ENCODE measurements around the gene ACSM3.

Gene ACSM3

DNA sequence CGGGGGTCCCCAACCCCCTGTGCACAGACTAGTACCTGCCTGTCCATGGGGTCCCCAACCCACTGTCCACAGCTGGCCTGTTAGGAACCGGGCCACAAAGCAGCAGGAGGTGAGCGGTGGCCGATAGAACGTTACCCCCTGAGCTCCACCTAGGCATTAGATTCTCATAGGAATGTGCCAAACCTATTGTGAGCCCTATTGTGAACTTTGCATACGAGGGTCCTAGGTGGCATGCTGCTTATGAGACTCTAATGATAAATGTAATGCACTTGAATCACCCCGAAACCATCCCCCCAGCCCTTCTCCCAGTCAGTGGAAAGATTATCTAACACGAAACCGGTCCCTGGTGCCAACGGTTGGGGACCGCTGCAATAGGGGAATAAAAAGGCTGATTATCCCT, 44.0 kb downstream of the ACSM3 start:
- DNase-seq: no peak

DNA sequence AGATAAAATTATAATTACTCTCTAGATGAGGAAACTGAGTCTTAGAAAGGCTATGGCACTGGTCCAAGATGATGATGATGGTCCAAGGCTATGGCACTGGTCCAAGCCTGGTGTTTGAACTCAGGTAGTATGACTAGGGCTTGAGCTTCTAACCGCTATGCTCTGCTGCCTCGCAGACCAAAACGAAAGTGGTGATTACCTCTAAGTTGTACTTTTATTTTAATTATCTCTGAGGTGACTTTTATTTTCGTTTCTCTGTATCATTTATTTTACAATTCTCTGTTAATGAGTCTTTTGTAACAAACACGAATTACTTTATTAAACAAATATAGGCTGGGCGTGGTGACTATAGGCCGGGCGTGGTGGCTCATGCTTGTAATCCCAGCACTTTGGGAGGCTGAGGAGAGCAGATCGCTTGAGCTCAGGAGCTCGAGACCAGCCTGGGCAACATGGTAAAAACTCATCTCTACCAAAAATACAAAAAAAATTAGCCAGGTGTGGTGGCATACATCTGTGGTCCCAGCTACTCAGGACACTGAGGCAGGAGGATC, 48.1 kb downstream of the ACSM3 start:
- no peak for DNase-seq

DNA sequence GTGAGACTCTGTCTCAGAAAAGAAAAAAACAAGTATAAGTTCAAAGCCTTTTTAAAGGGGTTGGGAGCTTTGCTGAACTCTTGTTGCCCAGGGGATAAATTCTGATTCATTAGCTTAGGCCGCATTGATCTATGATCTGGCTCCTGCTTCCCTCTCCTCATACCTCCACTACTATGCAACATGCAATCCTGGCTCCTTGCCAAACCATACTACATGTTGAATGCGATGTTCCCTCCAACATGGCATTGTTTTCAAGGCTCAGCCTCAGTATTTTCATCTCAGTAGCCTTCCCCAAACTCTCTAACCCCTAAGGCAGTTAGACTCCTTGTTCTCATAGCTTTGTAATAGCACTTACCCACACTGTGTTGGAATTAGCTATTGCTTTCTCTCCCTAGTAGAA, 48.7 kb downstream of the ACSM3 start:
- DNase-seq: no peak

DNA sequence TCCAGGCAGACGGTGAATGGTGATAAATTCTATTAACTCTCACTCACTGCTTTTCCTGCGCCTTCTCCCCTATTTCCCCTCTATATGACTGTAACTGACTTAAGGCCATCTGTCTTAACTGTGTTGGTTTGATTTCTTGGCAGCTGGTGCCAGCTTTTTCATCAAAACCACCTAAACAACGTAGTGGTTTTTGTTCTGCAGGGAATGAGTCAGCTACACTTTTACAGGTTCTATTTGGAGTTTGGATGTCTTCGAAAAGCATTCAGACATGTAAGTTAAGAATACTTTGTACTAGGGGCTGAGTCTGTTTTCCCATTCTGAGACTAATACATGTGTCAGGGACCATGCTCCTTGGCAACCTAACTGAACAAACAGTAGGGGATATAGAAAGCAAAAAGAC, 51.0 kb downstream of the ACSM3 start:
- no peak for DNase-seq

DNA sequence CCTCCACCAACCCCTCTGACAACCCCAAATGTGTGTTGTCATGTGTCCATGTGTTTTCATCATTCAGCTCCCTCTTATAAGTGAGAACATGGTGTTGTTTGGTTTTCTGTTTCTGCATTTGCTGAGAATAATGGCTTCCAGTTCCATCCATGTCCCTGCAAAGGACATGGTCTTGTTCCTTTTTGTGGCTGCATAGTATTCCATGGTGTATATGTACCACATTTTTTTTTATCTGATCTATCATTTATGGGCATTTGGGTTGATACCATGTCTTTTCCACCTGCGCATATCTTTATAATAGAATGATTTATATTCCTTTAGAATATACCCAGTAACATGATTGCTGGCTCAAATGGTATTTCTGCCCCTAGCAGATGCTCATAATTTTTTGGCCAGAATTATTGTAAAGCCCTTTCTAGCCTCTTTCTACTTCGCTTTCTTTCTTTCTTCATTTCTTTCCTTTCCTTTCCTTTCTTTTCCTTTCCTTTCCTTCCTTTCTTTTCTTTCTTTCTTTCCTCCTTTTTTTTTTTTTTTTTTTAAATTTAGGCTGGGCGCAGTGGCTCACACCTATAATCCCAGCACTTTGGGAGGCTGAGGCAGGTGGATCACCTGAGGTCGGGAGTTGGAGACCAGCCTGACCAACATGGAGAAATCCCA, 55.2 kb downstream of the ACSM3 start:
- no peak for DNase-seq

DNA sequence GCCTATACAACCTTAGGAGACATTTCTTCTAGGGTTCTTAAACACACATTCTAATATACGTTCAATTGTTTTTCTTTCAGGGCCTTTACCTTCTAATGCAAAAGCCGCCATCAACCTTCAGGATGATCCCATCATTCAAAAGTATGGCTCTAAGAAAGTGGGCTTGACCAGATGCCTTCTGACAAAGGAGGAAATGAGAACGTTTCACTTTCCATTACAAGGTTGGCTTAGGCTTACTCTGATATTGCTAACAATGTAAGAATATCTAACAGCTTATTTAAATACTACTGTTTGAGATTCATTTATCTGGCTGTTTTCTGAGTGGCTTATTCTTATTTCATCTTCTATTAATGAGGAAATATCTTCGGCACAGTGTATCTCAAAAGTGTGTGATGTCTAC, 57.9 kb downstream of the ACSM3 start:
- no peak for DNase-seq

DNA sequence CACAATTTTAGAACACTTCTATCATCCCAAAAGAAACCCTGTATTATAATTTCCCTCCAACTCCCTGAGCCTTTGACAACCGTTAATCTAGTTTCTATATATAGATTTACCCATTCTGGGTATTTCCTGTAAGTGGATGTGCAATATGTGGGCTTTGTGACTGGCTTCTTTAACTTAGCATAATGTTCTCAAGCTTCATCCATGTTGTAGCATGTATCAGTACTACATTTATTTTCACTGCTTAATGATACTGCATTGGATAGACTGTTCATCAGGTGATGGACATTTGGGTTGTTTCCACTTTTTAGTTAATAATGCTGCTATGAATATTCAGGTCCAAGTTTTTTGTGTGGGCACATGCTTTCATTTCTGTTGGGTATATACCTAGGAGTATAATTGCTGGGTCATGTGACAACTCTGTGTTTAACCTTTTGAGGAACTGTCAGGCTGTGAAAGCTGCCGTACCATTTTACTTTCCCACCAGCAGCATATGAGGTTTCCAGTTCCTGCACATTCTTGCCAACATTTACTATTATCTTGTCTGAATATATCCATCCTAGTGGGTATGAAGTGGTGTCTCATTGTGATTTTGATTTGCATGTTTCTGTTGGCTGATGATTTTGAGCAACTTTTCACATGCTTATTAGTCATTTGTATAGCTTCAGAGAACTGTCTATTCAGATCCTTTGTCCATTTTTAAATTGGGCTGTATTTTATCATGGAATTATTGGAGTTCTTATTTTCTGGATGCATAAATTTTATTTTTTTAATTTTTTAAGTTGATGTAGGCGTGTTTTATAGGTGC, 58.9 kb downstream of the ACSM3 start:
- DNase-seq: no peak

DNA sequence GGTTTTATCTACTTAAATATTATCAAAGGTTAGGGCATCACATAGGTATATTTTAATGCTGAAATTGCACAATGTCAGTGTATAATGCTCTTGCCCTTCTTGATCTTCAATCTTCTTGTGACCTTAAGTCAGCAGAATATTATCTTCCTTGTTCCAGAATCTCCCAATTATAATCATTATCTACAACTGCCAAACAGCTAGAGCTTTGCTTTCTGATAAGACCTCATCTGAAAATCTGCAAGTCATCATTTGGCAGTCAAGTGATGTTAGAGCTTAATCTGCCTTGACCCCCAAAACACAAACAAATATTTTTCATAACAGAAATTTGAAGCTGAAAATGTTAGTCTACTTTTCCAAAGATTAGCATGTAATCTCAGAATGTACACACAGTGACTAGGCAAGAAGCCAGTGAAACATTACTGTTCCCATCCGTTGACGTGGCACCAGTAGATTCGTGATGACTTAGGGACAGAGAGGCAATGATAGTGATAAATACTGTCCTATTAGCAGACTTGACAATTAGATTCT, 62.3 kb downstream of the ACSM3 start:
- DNase-seq: no peak

DNA sequence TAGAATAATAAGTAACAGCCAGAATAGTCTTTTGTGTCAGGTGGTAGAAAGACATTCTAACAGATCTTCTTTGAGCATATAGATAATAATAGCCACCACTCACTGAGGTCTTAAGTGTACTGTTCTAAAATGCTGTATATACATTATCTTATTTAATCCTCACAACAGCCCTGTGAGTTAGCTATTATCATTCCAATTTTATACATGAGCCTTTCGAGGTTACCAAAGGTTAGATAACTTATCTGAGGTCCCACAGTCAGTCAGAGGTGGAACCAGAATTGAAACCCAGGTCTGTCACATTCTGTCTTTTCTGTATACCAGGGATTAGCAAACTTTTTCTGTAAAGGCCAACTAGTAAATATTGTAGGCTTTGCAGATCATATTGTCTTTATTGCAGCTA, 65.7 kb downstream of the ACSM3 start:
- DNase-seq: no peak

DNA sequence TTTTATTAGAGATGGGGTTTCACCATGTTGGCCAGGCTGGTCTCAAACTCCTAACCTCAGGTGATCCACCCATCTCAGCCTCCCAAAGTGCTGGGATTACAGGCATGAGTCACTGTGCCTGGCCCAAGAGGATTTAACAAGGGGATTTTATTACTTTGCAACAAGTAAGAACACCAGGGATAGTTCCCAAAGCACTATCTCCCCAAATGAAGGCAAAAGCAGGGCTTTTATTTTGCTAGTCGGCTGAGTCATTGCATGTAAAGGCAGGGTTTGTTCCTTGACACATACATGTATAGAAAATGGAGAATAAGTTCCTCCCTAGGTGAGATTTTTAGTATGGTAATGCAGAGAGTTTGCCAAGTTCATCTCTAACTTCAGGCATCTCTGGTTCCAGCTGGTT, 66.6 kb downstream of the ACSM3 start:
- DNase-seq: no peak

DNA sequence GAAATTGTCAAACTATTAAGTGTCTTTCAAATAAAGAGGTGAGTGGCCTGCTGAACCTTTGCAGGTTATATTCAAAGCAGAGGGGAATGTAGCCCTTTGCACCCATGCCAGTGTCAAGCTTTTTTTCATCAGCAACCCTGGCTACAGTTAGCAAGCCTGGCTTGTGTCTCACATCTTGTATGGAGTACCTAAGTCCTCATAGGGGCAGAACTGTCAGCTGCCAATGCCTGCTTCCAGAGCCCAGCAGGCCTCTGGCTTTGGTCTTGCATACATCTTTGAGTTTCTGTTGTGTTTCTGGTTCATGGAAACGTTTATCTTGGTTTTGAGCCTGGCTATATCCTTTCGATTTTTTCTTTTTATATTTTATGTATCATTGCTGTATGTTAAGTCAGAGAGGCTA, 69.3 kb downstream of the ACSM3 start:
- DNase-seq: no peak

DNA sequence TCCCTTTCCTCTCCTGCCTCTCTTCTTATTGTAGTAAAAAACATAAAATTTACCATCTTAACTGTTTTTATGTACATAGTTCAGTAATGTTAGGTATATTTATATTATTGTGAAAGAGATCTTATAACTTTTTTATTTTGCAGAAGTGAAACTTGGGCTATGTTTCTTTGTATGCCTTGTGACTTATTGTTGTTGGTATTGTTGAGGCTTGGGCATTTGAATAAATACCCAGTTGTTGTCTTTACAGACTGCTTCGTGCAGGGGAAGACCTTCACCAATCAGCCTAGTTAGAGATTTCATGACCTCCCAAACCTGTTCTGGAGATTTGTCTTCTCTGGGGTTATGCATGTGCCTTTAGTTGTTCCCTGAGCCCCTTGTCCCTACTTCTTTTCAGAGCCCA, 74.4 kb downstream of the ACSM3 start:
- no peak for DNase-seq

DNA sequence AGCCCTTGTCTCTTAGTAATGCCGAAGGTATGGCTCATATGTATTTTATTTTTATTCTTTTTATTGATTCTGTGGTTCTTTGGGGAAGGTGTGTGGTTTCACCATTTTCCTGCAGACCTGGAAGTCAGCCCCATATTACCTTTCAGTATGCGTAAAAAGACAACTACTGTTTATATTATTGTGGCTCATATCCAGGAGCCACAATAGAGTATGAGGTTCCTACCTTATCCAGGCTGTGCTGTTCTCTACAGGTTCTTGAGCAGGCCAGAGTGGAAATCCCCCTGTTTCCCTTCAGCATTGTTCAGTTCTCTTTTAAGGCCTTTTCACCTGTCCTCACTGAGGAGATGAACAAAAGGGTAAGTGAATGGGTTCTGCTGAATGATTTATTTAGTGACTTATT, 75.7 kb downstream of the ACSM3 start:
- no peak for DNase-seq

DNA sequence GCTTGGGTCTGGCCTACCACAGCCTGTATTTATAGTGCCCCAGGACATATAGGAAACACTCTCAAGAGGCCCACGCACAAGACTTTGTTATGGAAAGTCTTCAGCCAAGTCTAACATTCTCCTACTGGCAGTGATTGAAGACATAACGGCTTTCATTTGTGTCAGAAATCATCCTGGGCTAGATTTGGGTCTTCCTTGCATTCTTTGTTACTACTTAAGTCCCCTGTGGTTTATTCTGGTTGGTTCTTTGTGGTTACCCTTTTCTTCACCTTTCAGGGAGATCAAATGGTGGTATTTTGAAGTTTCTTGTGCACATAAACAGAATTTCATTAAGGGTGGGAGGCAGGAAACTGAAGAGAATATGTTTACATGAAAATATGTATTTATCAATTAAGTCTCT, 80.2 kb downstream of the ACSM3 start:
- peak in 1 of 2 donors; percentile 10 for DNase-seq

DNA sequence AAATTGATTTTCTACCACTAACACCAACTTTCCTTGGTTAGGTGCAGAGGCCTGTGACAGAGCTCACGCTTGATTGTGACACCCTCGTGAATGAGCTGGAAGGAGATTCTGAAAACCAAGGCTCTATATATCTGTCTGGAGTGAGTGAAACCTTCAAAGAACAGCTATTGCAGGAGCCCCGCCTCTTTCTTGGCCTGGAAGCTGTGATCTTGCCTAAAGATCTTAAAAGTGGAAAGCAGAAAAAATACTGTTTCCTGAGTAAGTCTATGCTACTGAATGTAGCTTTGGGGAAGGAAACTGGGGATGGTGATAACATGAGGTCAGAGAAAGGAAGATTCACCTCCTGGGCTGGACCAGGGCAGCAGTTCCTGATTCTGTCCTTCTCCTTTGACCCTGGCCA, 80.8 kb downstream of the ACSM3 start:
- DNase-seq: peak in 1 of 2 donors; percentile 15

DNA sequence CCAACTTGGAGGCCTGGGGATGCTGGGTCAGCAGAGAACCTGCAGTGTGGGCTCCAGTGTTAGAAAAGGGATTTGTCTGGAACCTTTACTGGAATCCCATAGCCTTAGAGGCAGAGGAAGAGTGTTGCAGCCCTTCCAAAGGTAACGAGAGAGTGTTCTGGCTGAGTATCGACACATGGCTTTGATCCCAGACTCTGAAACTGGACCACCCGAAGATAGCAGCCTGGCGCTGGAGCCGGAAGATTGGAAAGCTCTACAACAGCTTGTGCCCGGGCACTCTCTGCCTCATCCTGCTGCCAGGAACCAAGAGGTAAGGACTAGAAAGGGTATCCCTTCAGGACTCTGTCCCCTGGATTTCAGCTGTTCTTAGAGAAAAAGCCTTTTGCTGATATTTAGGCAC, 82.2 kb downstream of the ACSM3 start:
- no peak for DNase-seq

DNA sequence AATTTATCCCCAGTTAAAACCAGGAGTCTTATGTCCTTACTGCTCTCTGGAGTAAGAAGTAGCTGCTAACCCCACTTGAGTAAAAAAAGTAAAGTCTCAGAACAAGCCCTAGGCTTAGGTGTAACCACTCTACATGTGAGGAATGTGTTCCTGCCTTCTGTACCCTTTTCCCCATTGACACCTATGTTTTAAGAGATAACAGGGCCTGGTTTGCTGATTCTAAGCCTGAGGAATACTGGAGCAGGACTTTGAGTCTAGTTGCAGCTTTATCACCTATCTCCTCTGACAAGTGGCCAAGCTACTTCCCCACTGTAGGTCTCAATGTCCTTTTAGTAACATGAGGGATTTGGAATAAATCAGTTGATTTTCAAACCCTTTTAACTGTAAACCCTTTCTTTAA, 82.7 kb downstream of the ACSM3 start:
- no peak for DNase-seq

Measured in CD4-positive, alpha-beta T cell treated with Interferon alpha-2 for 1 hour (primary cell).